Measurements from ENCODE around the gene RNF113B. TPM values are rescaled to one million over a fixed set of nuclear protein-coding genes. Genes with fewer than 3 reads are reported as not detected.

RNF113B gene
- total RNA-seq, 1 donor from 2014 or later: not detected

DNA sequence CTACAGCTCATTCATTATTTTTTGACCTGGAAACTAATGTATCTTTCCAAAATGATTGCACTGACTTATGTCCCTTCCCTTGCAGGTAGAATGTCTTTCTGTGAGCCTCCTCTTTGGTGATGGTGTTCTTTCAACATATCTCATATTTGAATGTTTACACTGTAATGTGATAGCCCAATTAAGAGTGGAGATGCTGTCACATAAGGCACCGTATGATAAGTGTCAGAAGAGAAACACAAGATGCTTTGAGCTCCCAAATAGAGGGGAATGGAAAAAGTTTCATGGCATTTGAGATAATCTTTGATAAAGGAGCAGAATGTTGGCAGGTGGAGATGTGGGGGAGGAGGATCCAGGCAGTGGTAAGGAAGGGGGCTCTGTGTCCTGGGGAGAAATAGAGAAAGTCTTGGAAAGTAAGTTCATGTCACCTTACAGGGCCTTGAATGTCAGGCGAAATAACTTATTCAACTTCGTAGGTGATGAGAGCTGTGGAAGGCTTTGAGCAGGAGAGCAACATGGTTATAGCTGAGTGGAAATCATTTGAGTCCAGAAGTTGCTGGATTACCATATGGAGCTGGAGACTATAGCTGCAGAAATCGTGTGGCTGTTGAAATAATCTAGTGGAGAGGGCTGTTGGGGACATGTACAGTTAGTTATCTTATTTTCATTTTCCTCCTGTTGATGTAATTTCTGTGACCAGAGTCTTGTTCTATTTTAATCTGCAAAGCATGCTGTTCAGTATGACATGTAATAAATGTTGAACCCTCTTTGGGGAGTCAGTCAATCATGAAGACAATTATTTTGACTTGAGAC lies 10.3 kb upstream of the RNF113B start:
- Mint-ChIP-seq H3K9me3 (ENCODE audit: low read depth) (no peaks in the 10 kb centered on the region), H3K4me1 (ENCODE audit: low read depth) (peaks cover 96% of the 10 kb centered on the region), H3K27me3 (ENCODE audit: low read depth) (no peaks in the 10 kb centered on the region), H3K27ac (ENCODE audit: unreplicated experiment) (peak overlapping the region; percentile 90), H3K36me3 (ENCODE audit: low read depth) (no peaks in the 10 kb centered on the region), H3K4me3 (ENCODE audit: unreplicated experiment) (peak overlapping the region; percentile 33)
- DNase-seq (ENCODE audit: low spot score): no peak
- TF ChIP-seq, protein P1, sequence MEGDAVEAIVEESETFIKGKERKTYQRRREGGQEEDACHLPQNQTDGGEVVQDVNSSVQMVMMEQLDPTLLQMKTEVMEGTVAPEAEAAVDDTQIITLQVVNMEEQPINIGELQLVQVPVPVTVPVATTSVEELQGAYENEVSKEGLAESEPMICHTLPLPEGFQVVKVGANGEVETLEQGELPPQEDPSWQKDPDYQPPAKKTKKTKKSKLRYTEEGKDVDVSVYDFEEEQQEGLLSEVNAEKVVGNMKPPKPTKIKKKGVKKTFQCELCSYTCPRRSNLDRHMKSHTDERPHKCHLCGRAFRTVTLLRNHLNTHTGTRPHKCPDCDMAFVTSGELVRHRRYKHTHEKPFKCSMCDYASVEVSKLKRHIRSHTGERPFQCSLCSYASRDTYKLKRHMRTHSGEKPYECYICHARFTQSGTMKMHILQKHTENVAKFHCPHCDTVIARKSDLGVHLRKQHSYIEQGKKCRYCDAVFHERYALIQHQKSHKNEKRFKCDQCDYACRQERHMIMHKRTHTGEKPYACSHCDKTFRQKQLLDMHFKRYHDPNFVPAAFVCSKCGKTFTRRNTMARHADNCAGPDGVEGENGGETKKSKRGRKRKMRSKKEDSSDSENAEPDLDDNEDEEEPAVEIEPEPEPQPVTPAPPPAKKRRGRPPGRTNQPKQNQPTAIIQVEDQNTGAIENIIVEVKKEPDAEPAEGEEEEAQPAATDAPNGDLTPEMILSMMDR (IDR thresholded peaks at IDR 0.05): no peak

DNA sequence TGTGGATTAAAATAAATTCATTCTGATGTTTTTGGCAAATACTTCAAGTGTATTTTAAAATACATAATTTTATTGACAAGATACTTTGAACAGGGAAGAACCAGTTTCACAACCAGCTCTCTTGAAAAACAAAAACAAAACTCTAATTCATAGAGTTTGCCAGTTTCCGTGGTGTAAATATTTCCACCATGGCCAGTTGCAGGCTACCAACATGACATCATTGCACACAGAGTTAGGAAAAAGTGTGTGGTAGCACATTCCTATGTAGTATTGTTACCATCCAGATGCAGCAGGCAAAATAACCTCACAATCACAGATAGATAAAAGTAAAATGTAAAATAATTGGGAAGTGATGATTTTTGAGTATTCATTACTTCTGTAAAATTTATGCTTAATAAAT lies 7.7 kb upstream of the RNF113B start:
- Mint-ChIP-seq H3K27me3 (ENCODE audit: low read depth) (no peaks in the 10 kb centered on the region), H3K4me1 (ENCODE audit: low read depth) (peaks cover 96% of the 10 kb centered on the region), H3K36me3 (ENCODE audit: low read depth) (peaks cover 2% of the 10 kb centered on the region), H3K4me3 (ENCODE audit: unreplicated experiment) (no peak overlapping the region), H3K27ac (ENCODE audit: unreplicated experiment) (peak overlapping the region; percentile 82), H3K9me3 (ENCODE audit: low read depth) (no peaks in the 10 kb centered on the region)
- no peak for DNase-seq (ENCODE audit: low spot score)
- TF ChIP-seq, protein P1 (IDR thresholded peaks at IDR 0.05): no peak

DNA sequence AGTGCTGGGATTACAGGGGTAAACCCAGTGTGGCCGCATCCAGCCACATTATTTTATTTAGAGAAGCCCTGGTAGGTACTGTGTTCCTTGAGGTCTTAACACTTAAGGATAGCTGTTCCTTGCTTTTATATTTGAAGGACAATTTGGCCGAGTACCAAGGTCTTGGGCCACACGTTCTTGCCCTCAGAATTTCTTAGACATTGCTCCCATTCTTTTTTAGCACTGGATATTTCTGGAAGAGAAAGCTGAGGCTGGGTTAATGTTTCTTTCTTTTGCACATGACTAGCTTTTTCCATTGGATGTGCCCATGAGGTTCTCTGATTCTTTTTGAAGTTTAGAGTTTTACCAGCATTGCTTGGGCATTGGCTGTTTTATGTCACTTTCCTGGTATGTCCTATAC lies 5.5 kb upstream of the RNF113B start:
- DNase-seq (ENCODE audit: low spot score): no peak
- peaks cover 87% of the 10 kb centered on the region for H3K4me1 Mint-ChIP-seq (ENCODE audit: low read depth)
- H3K36me3 Mint-ChIP-seq (ENCODE audit: low read depth): peaks cover 3% of the 10 kb centered on the region

DNA sequence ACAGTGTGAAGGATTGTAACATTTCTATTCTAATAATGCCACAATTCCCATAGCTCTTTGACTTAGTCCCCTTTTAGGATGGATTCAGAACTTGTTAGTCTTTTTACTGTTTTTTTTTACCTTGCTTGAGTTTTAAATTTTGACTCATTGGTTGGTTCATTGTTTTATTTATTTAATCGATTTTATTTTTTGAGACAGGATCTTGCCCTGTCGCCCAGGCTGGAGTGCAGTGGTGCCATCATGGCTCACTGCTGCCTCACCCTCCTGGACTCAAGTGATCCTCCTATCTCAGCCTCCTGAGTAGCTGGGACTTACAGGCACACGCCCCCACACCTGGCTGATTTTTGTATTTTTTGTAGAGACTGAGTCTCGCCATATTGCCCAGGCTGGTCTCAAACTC lies 5.1 kb upstream of the RNF113B start:
- H3K9me3 Mint-ChIP-seq (ENCODE audit: low read depth): no peaks in the 10 kb centered on the region
- no peak overlapping the region for H3K4me3 Mint-ChIP-seq (ENCODE audit: unreplicated experiment)
- peaks cover 85% of the 10 kb centered on the region for H3K4me1 Mint-ChIP-seq (ENCODE audit: low read depth)
- no peaks in the 10 kb centered on the region for H3K27me3 Mint-ChIP-seq (ENCODE audit: low read depth)
- TF ChIP-seq, protein P1 (IDR thresholded peaks at IDR 0.05): no peak
- H3K27ac Mint-ChIP-seq (ENCODE audit: unreplicated experiment): peak overlapping the region; percentile 86
- H3K36me3 Mint-ChIP-seq (ENCODE audit: low read depth): peaks cover 4% of the 10 kb centered on the region
- no peak for DNase-seq (ENCODE audit: low spot score)

More for the DNA sequence above, 5.5 kb upstream of the RNF113B start:
- H3K9me3 Mint-ChIP-seq (ENCODE audit: low read depth): no peaks in the 10 kb centered on the region
- H3K27ac Mint-ChIP-seq (ENCODE audit: unreplicated experiment): peak overlapping the region; percentile 86
- no peak overlapping the region for H3K4me3 Mint-ChIP-seq (ENCODE audit: unreplicated experiment)
- no peaks in the 10 kb centered on the region for H3K27me3 Mint-ChIP-seq (ENCODE audit: low read depth)
- TF ChIP-seq, protein P1 (IDR thresholded peaks at IDR 0.05): no peak

DNA sequence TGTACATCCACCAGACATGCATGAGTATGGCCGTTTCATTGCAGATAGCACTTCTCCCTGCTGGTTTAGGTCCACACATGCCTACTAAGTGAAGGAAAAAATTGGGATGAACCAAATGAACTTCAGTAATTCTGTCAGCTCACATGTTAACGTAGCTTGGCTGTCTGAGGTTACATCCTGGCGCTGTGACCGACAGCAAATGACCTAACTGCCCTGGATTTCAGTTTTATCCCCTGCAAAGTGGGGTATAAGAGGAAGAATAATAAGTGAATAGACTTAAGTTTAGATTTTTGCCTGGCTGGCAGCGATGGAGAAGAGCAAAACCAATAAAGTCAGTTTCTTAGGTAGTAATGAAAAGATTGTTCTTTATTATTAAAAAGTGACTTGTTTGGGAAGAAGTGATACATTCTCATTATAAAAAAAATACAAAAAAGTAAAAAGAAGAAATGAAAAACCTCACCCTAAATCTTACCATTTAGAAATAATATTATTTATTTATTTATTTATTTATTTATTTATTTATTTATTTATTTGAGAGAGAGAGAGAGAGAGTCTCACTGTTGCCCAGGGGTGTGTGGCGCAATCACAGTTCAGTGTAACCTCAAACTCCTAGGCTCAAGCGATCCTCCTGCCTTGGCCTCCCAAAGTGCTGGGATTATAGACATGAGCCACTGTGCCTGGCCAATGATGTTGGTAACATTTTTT lies 4.2 kb upstream of the RNF113B start:
- peak overlapping the region; percentile 45 for H3K27ac Mint-ChIP-seq (ENCODE audit: unreplicated experiment)
- no peaks in the 10 kb centered on the region for H3K9me3 Mint-ChIP-seq (ENCODE audit: low read depth)

More for the DNA sequence above, 4.2 kb upstream of the RNF113B start:
- H3K27me3 Mint-ChIP-seq (ENCODE audit: low read depth): no peaks in the 10 kb centered on the region
- DNase-seq (ENCODE audit: low spot score): no peak
- H3K4me1 Mint-ChIP-seq (ENCODE audit: low read depth): peaks cover 85% of the 10 kb centered on the region
- TF ChIP-seq, protein P1 (IDR thresholded peaks at IDR 0.05): no peak
- peaks cover 6% of the 10 kb centered on the region for H3K36me3 Mint-ChIP-seq (ENCODE audit: low read depth)
- no peak overlapping the region for H3K4me3 Mint-ChIP-seq (ENCODE audit: unreplicated experiment)
